ENCODE results near the gene COPZ1. TPM values are rescaled to one million over a fixed set of nuclear protein-coding genes. Genes with fewer than 3 reads are reported as not detected.
A peak's percentile ranks its signal among the peaks of the same experiment; 100 is the strongest.

The COPZ1 gene
- total and polyA plus RNA-seq, 9 of the 15 experiments (the other 6 are each of a cell fraction or from before 2014, with no cell fraction given) = 137 to 487 (median 233) TPM

DNA sequence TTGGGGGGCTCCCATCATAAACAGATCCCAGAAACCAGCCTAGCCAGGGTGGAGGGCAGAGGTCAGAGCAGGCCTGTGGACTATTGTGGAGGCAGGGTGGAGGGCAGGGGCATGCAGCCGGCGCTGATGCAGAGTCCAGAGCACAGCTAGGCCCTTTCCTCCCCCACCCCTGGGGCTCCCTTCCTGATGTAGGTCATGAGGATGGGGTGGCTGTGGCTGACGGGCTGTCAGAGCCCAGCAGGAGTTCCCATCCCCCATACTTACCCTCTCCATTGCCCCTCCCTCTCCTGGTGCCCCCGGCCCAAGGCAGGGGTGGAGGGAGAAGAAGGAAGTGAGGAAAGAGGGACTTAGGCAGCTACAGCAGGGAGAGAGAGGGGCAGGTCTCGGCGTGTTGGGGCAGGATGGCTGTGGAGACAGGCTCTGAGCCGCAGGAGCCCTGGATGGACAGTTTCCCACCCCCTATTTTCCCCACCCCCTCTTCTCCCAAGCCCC, 65.3 kb downstream of the COPZ1 start (continued):
- TF ChIP-seq, protein P1, sequence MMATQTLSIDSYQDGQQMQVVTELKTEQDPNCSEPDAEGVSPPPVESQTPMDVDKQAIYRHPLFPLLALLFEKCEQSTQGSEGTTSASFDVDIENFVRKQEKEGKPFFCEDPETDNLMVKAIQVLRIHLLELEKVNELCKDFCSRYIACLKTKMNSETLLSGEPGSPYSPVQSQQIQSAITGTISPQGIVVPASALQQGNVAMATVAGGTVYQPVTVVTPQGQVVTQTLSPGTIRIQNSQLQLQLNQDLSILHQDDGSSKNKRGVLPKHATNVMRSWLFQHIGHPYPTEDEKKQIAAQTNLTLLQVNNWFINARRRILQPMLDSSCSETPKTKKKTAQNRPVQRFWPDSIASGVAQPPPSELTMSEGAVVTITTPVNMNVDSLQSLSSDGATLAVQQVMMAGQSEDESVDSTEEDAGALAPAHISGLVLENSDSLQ (IDR thresholded peaks at IDR 0.05) = peak; percentile 64
- TF ChIP-seq, protein P2, sequence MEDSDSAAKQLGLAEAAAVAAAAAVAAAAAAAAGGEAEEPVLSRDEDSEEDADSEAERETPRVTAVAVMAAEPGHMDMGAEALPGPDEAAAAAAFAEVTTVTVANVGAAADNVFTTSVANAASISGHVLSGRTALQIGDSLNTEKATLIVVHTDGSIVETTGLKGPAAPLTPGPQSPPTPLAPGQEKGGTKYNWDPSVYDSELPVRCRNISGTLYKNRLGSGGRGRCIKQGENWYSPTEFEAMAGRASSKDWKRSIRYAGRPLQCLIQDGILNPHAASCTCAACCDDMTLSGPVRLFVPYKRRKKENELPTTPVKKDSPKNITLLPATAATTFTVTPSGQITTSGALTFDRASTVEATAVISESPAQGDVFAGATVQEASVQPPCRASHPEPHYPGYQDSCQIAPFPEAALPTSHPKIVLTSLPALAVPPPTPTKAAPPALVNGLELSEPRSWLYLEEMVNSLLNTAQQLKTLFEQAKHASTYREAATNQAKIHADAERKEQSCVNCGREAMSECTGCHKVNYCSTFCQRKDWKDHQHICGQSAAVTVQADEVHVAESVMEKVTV (CRISPR knock-in tag; IDR thresholded peaks at IDR 0.05) = no peak
- TF ChIP-seq BCOR (IDR thresholded peaks at IDR 0.05) (no peak), MTA3 (IDR thresholded peaks at IDR 0.05; ENCODE audit: borderline replicate concordance) (peak; percentile 38; the same call in 1 of the 2 replicates), BCL6 (CRISPR knock-in tag; IDR thresholded peaks at IDR 0.05) (no peak), HDAC3 (IDR thresholded peaks at IDR 0.05; ENCODE audit: borderline replicate concordance, partially characterized antibody) (no peak), SIX5 (IDR thresholded peaks at IDR 0.05; ENCODE audit: borderline replicate concordance in 1 of 2, insufficient read depth in 1 of 2, low read depth in 1 of 2, low read length in 2 of 2) (no peak), HDAC1 (IDR thresholded peaks at IDR 0.05) (peak in 1 of 2 experiments; percentile 61; a peak in 2 of 4 replicates), CBX5 (IDR thresholded peaks at IDR 0.05; ENCODE audit: borderline replicate concordance, low read depth) (no peak), ZNF217 (CRISPR knock-in tag; IDR thresholded peaks at IDR 0.05) (no peak), SPI1 (IDR thresholded peaks at IDR 0.05; ENCODE audit: borderline replicate concordance, low read depth, low read length) (0 out of 2 replicates have a peak, but pooled peaks have one; percentile 28), NCOA2 (IDR thresholded peaks at IDR 0.05; ENCODE audit: partially characterized antibody in 2 of 2) (no peak), ESRRB (CRISPR knock-in tag; IDR thresholded peaks at IDR 0.05; ENCODE audit: borderline replicate concordance) (no peak), PHF8 (IDR thresholded peaks at IDR 0.05; ENCODE audit: borderline replicate concordance, low read length) (no peak), MTA1 (IDR thresholded peaks at IDR 0.05; ENCODE audit: borderline replicate concordance) (peak; percentile 24; the same call in 1 of the 2 replicates)
- TF ChIP-seq, protein P3, sequence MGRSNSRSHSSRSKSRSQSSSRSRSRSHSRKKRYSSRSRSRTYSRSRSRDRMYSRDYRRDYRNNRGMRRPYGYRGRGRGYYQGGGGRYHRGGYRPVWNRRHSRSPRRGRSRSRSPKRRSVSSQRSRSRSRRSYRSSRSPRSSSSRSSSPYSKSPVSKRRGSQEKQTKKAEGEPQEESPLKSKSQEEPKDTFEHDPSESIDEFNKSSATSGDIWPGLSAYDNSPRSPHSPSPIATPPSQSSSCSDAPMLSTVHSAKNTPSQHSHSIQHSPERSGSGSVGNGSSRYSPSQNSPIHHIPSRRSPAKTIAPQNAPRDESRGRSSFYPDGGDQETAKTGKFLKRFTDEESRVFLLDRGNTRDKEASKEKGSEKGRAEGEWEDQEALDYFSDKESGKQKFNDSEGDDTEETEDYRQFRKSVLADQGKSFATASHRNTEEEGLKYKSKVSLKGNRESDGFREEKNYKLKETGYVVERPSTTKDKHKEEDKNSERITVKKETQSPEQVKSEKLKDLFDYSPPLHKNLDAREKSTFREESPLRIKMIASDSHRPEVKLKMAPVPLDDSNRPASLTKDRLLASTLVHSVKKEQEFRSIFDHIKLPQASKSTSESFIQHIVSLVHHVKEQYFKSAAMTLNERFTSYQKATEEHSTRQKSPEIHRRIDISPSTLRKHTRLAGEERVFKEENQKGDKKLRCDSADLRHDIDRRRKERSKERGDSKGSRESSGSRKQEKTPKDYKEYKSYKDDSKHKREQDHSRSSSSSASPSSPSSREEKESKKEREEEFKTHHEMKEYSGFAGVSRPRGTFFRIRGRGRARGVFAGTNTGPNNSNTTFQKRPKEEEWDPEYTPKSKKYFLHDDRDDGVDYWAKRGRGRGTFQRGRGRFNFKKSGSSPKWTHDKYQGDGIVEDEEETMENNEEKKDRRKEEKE (IDR thresholded peaks at IDR 0.05; ENCODE audit: borderline replicate concordance in 1 of 2, control insufficient read depth in 1 of 2, low read depth in 2 of 2, low read length in 1 of 2) = no peak
- TF ChIP-seq, protein P4, sequence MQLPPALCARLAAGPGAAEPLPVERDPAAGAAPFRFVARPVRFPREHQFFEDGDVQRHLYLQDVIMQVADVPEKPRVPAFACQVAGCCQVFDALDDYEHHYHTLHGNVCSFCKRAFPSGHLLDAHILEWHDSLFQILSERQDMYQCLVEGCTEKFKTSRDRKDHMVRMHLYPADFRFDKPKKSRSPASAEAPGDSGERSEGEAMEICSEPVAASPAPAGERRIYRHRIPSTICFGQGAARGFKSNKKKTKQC (CRISPR knock-in tag; IDR thresholded peaks at IDR 0.05) = no peak; the same call in 1 of the 2 replicates
- TF ChIP-seq, protein P5, sequence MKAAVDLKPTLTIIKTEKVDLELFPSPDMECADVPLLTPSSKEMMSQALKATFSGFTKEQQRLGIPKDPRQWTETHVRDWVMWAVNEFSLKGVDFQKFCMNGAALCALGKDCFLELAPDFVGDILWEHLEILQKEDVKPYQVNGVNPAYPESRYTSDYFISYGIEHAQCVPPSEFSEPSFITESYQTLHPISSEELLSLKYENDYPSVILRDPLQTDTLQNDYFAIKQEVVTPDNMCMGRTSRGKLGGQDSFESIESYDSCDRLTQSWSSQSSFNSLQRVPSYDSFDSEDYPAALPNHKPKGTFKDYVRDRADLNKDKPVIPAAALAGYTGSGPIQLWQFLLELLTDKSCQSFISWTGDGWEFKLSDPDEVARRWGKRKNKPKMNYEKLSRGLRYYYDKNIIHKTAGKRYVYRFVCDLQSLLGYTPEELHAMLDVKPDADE (conservative IDR thresholded peaks at IDR 0.05; ENCODE audit: control insufficient read depth, low read depth, low read length) = peak; percentile 27; the same call in 1 of the 2 replicates
